D721Med (cell line): Measurements from ENCODE around the gene CPB1.

ENCODE experiments used
- DNase-seq: peaks from one replicate; pipeline ENCODE4 v3.0.0; 2011; ENCODE audit warnings: low spot score; ENCODE audit not compliant: insufficient read length
- FAIRE-seq: peaks from 2 replicates; lab custom pipeline; 2011; peaks lifted over from hg19 to GRCh38; lab: Jason Lieb, UNC
- TF ChIP-seq, protein P1 (sequence below): IDR thresholded peaks from 2 replicates; pipeline ENCODE4 v1.5.1; 2012; ENCODE audit warnings: mild to moderate bottlenecking, control low read depth; ENCODE audit not compliant: insufficient read depth; ENCODE audit errors: missing control alignments

The CPB1 gene

DNA sequence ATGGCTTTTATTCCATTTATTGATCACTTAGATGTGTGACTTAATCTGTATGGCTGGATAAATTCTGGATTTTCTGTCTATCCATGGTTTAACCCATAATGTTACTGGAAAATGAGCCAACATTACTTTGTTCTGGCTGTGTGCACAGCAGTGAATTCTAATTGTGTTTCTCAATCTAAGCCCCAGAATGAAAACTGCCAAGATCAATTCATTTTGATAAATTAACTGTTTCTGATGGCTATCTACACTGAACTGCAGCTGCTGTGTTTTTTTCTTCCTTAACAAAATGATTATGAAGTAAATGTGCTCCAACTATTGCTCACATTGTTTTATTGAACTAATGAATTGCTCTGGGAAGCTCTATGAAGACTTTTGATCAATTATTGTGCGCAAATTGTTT, 35.7 kb upstream of the CPB1 start:
- DNase-seq, result no peak
- no peak for FAIRE-seq
- TF ChIP-seq, protein P1, sequence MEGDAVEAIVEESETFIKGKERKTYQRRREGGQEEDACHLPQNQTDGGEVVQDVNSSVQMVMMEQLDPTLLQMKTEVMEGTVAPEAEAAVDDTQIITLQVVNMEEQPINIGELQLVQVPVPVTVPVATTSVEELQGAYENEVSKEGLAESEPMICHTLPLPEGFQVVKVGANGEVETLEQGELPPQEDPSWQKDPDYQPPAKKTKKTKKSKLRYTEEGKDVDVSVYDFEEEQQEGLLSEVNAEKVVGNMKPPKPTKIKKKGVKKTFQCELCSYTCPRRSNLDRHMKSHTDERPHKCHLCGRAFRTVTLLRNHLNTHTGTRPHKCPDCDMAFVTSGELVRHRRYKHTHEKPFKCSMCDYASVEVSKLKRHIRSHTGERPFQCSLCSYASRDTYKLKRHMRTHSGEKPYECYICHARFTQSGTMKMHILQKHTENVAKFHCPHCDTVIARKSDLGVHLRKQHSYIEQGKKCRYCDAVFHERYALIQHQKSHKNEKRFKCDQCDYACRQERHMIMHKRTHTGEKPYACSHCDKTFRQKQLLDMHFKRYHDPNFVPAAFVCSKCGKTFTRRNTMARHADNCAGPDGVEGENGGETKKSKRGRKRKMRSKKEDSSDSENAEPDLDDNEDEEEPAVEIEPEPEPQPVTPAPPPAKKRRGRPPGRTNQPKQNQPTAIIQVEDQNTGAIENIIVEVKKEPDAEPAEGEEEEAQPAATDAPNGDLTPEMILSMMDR, result no peak

DNA sequence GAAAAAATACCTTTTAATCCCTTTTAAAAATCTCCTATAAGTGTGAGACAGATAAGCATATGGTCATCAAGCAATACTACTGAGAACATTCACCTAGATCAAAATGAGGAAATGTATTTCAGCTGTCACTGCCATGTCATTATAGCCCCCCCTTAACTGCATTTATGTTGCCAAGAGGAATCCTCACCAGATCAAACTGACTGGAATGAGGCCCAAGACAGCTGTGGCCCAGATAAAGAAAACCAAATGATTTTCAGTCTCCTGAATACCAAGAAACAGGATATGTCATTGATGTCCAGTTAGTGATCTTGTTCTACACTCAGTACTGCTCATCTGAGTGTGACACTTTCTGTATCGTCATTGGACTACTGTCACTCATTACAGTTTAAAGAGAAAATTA, 35.1 kb upstream of the CPB1 start:
- FAIRE-seq (no peak), DNase-seq (no peak)
- TF ChIP-seq, protein P1, result no peak

DNA sequence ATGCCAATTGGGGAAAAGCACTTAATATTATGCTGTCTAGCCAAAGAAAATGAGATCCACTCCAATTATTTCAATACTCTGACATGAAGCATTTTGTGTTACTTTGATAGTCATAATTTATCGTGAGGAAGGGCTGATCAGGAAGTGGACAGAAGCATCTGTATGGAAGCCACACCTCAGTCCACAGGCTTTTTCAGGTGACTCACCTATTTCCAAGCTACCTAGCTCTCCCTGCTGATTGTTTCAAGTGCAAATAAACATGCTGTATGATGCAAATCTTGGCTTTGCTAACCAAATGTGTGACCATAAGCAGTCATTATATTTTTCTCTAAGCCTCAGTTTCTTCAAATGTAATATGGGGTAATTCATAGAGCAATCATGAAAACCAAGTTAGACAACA, 30.8 kb upstream of the CPB1 start:
- no peak for DNase-seq
- TF ChIP-seq, protein P1, result no peak
- FAIRE-seq, result no peak

DNA sequence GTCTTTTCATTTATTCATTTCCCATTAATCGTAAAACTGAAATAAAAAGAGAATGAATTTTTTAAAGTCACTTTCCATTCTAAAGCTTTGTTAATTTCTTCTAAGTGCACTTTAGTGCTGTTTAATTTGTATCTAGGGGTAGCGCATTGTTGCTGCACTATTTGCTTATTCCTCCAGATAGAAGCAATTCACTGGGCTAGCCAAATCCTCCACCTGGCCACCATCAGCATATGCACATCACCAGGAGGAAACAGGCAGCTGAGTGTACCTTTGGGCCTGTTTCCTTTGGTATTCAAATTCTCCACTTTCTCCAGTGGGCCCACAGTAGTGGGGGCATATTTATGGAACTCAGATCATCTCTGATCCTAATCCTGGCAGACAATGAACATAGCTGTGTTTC, 29.8 kb upstream of the CPB1 start:
- DNase-seq (no peak), FAIRE-seq (no peak)
- TF ChIP-seq, protein P1, result no peak

DNA sequence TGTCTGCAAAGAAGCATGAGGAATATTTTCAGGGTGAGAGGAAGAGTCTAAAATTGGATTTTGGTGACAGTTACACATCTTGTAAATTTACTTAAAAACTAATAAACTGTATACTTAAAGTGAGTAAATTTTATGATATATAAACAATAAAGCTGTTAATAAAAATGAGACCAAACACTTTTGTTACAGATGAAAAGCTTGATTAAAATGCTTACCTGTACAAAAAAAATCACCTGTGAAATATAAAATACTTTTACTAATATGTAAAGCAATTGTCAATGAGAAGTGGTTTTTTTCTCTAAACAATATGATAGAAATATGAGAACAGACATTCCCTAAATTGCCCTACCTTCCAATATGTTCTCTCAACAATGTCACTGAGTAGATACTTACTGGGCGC, 27.2 kb upstream of the CPB1 start:
- DNase-seq (no peak), FAIRE-seq (no peak)
- TF ChIP-seq, protein P1, result no peak

DNA sequence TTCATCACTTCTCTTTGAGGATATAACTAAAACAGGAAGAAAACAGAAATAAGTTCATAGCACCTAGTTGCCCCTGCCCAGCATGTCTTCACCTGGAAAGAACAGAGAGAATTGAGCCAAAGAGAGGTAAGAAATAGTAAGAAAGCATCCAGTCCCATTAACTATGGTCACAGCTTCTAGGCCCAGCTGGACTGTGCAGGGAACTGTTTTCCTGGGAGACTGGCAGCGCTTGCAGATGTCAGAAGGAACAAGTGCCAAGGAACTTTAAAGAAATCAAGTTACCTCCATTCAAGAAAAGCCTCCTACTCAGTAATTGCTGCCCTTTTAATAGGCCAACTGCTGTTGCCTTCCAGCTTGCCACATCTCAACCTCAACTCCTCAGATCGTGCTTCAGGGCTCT, 17.8 kb upstream of the CPB1 start:
- no peak for DNase-seq
- no peak for FAIRE-seq
- TF ChIP-seq, protein P1, result no peak

DNA sequence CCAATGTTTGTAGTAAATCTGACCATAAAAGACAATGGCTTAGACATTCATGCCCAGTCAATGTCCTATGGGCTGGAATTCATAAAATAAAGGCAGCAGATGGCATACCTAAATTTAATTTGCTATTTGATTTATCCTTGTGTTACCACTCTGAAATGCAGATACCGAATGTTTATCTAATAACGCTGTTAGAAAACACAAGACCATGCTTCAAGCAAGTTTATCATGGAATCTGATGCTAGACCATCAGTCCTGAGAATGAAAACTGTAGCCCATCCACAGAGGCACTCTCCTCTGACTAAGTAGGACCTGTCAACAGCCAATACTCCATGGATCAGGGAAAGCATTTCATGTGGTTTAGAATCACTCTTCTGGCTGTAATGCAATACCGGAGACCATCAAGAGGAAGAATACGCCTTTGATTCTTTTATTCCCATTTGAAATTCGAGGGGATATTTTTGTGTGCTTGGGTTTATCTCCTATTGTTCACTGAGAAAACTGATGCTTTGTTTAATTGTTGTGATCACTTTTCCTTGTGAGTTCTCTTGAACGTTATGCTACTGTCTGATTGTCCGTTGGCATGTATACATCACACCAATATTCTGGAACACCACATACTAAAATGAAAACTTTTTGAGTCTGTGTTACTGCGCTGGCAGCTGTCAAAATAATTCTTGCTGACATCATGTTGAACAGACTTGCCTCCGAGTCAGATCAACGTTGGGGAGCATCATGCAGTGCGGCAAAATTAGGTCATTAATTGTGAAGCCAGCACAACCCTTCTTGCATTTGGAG, 12.1 kb upstream of the CPB1 start:
- DNase-seq, result no peak
- TF ChIP-seq, protein P1, result no peak
- FAIRE-seq, result no peak
